ENCODE data around the gene TECTA.

GRCh38 chr11:121180183-121180582 lies 79.1 kb downstream of the TECTA start:
- no peak for TF ChIP-seq CTCF (IDR thresholded peaks at IDR 0.05; ENCODE audit: insufficient read depth, low read length)
- no peak for TF ChIP-seq POLR2AphosphoS5 (IDR thresholded peaks at IDR 0.05; ENCODE audit: low read depth)

Data from HL-60 (cell line).